T47D (cell line): ENCODE data around the gene ACVR1B.

Source experiments
- DNase-seq, 2 experiments: peaks; one replicate each; pipeline versions ENCODE4 v3.0.0 to v3.0.0-alpha.2; 2011 to 2012; ENCODE audit warnings: low read depth in 1 of 2, low spot score in 1 of 2
- JUND ChIP-seq: IDR thresholded peaks from 2 replicates; pipeline ENCODE4 v1.6.1; 2012; ENCODE audit warnings: low read depth
- in situ Hi-C: cut with HindIII; loops from 2 replicates; pipeline ENCODE4 v1.10.0; 2016; ENCODE audit warnings: low sequenced_read_pairs, low pct_unique_long_range_greater_than_20kb

ACVR1B gene

GRCh38 chr12:51922762-51923505 lies 28.6 kb upstream of the ACVR1B start:
- no peak for DNase-seq
- no peak for TF ChIP-seq JUND
- in situ Hi-C loops = no loop called here

GRCh38 chr12:51923506-51924365 lies 27.8 kb upstream of the ACVR1B start:
- in situ Hi-C loops = no loop called here
- TF ChIP-seq JUND = no peak
- no peak for DNase-seq

GRCh38 chr12:51924551-51925319 lies 26.8 kb upstream of the ACVR1B start:
- DNase-seq = no peak
- in situ Hi-C loops = no loop called here
- TF ChIP-seq JUND = no peak

GRCh38 chr12:51925346-51926063 lies 26.0 kb upstream of the ACVR1B start:
- no peak for TF ChIP-seq JUND
- in situ Hi-C loops = no loop called here
- no peak for DNase-seq

GRCh38 chr12:51926064-51926632 lies 25.4 kb upstream of the ACVR1B start:
- in situ Hi-C loops = no loop called here
- no peak for TF ChIP-seq JUND
- DNase-seq = no peak

- peak in 1 of 2 experiments; percentile 72 for DNase-seq
- in situ Hi-C loops = no loop called here
- TF ChIP-seq JUND = no peak
Measured at GRCh38 chr12:51926718-51927117, 24.8 kb upstream of the ACVR1B start.

GRCh38 chr12:51932218-51933076 lies 19.1 kb upstream of the ACVR1B start:
- no peak for DNase-seq
- TF ChIP-seq JUND = no peak
- in situ Hi-C loops = no loop called here

GRCh38 chr12:51934080-51934479 lies 17.4 kb upstream of the ACVR1B start:
- DNase-seq = no peak
- TF ChIP-seq JUND = no peak
- in situ Hi-C loops = no loop called here

GRCh38 chr12:51937926-51938325 lies 13.6 kb upstream of the ACVR1B start:
- no peak for DNase-seq
- no peak for TF ChIP-seq JUND
- in situ Hi-C loops = no loop called here

GRCh38 chr12:51938726-51939125 lies 12.8 kb upstream of the ACVR1B start:
- DNase-seq = no peak
- no peak for TF ChIP-seq JUND
- in situ Hi-C loops = no loop called here

GRCh38 chr12:51941011-51941581 lies 10.4 kb upstream of the ACVR1B start:
- no peak for DNase-seq
- no peak for TF ChIP-seq JUND
- in situ Hi-C loops = no loop called here
